Endothelial cell of umbilical vein (primary cell): ENCODE results near the gene MYO6. TPM values are rescaled to one million over a fixed set of nuclear protein-coding genes. Genes with fewer than 3 reads are reported as not detected.
"Not testable (repeated sequence)": the region's sequence is repeated elsewhere in the genome, so short reads cannot be mapped to it uniquely, and the experiment has no call there.

Experiments used
- BruUV-seq: library from RNA; stranded (reverse); fragments of 400-500 nt; replicated peaks from 2 replicates; lab custom pipeline; 2021; lab: Mats Ljungman, UMichigan
- CTCF ChIA-PET: fragments of 300-600, 350-600 bp; sonication (Branson Sonifier 250); formaldehyde crosslinking; loops from one replicate; lab custom pipeline; 2021; ENCODE audit warnings: antibody characterized with exemption, inconsistent platforms; lab: Charles Lee
- POLR2A ChIA-PET: fragments of 300-600, 350-600 bp; sonication (Branson Sonifier 250); formaldehyde crosslinking; loops from one replicate; lab custom pipeline; 2021; ENCODE audit warnings: antibody characterized with exemption, inconsistent platforms; lab: Charles Lee
- DNase-seq: peaks from one replicate; pipeline ENCODE4 v3.0.0-alpha.2; 2011; ENCODE audit warnings: low read depth, low spot score
- FAIRE-seq: peaks from 2 replicates; lab custom pipeline; 2011; peaks lifted over from hg19 to GRCh38; lab: Jason Lieb, UNC
- H2AFZ ChIP-seq: 2 replicates; pipeline ENCODE4 v1.6.0; 2012; ENCODE audit warnings: low read depth, low read length, control low read depth, inconsistent platforms
- H3K27ac ChIP-seq: 2 replicates; pipeline ENCODE4 v1.5.1; 2011; ENCODE audit warnings: low read depth, mild to moderate bottlenecking, control low read depth, low read length, moderate library complexity; ENCODE audit not compliant: insufficient read depth
- H3K27me3 ChIP-seq, 2 experiments: 2 replicates each; pipeline versions ENCODE4 v1.6.0 to v1.6.1; 2011; ENCODE audit warnings: low read length in 2 of 2, mixed read lengths in 1 of 2; ENCODE audit not compliant: control insufficient read depth in 2 of 2, insufficient read depth in 2 of 2
- H3K36me3 ChIP-seq, 2 experiments: 2 replicates in 1 of 2; 3 replicates in 1 of 2; pipeline ENCODE4 v1.5.1; 2011; ENCODE audit warnings: low read length in 2 of 2, mild to moderate bottlenecking in 1 of 2, moderate library complexity in 1 of 2; ENCODE audit not compliant: control insufficient read depth in 2 of 2, insufficient read depth in 2 of 2; ENCODE audit errors: extremely low read depth in 1 of 2
- H3K4me1 ChIP-seq: 3 replicates; pipeline ENCODE4 v1.5.1; 2011; ENCODE audit warnings: mild to moderate bottlenecking, low read length; ENCODE audit not compliant: control insufficient read depth, insufficient read depth; ENCODE audit errors: extremely low read depth
- H3K4me2 ChIP-seq: 2 replicates; pipeline ENCODE4 v1.6.1; 2011; ENCODE audit warnings: low read length, control low read depth, mixed read lengths; ENCODE audit not compliant: insufficient read depth
- H3K4me3 ChIP-seq, 3 experiments: fragments of 200-600 bp in 1 of 3; sonication (generic), shearing (Covaris generic) in 1 of 3; replicated peaks in 1 of 3; 2 replicates each; pipeline ENCODE4 v1.5.1; 2011 to 2016; ENCODE audit warnings: control low read depth in 3 of 3, low read length in 3 of 3, mild to moderate bottlenecking in 2 of 3, inconsistent platforms in 1 of 3, low read depth in 1 of 3, moderate library complexity in 1 of 3; ENCODE audit not compliant: insufficient read depth in 1 of 3
- H3K79me2 ChIP-seq: 2 replicates; pipeline ENCODE4 v1.6.0; 2012; ENCODE audit warnings: low read length, inconsistent platforms; ENCODE audit not compliant: control insufficient read depth, insufficient read depth
- H3K9ac ChIP-seq: replicated peaks from 2 replicates; pipeline ENCODE3; 2011; ENCODE audit warnings: low read length, control low read depth; ENCODE audit not compliant: insufficient read depth; ENCODE audit errors: extremely low read depth
- H3K9me1 ChIP-seq: replicated peaks from 3 replicates; pipeline ENCODE4 v1.6.0; 2011; ENCODE audit warnings: mild to moderate bottlenecking, low read length; ENCODE audit not compliant: control insufficient read depth, insufficient read depth; ENCODE audit errors: extremely low read depth
- H3K9me3 ChIP-seq: replicated peaks from 2 replicates; pipeline ENCODE4 v1.5.1; 2012; ENCODE audit warnings: low read length, inconsistent platforms; ENCODE audit not compliant: control insufficient read depth, insufficient read depth
- H4K20me1 ChIP-seq: replicated peaks from 2 replicates; pipeline ENCODE3; 2011; ENCODE audit warnings: mild to moderate bottlenecking, low read length; ENCODE audit not compliant: control insufficient read depth, insufficient read depth; ENCODE audit errors: extremely low read depth
- EZH2 ChIP-seq: IDR thresholded peaks from 2 replicates; pipeline ENCODE4 v1.6.1; 2012; ENCODE audit warnings: borderline replicate concordance, low read depth, mild to moderate bottlenecking, moderate library complexity, low read length, inconsistent platforms; ENCODE audit not compliant: severe bottlenecking
- POLR2A ChIP-seq: IDR thresholded peaks from 2 replicates; pipeline ENCODE4 v1.6.1; 2012; ENCODE audit warnings: low read depth, mild to moderate bottlenecking, control low read depth, low read length
- POLR2AphosphoS5 ChIP-seq: IDR thresholded peaks from 2 replicates; pipeline ENCODE4 v1.6.1; 2012; ENCODE audit warnings: low read depth, mild to moderate bottlenecking, control low read depth, low read length, moderate library complexity; ENCODE audit not compliant: insufficient read depth
- dilution Hi-C: fragments of 300-500 bp; cut with MboI; formaldehyde crosslinking; loops from one replicate; pipeline ENCODE4 v1.15.0; 2019; ENCODE audit warnings: low sequenced_read_pairs; ENCODE audit not compliant: extremely low pct_ligation_motif_present
- intact Hi-C: fragments of 100-400 bp; cut with micrococcal nuclease; formaldehyde crosslinking; loops from one replicate; pipeline ENCODE4 v1.10.0; 2022
- polyA plus RNA-seq, 4 experiments: library from polyadenylated mRNA; depleted of rRNA in 3 of 4; stranded (reverse) in 3 of 4; unstranded in 1 of 4; fragments of >200 nt; gene quantifications; 2 replicates each; pipeline versions ENCODE4 v1.2.1 to v1.2.3, GENCODE V29; 2011 to 2012; ENCODE audit warnings: missing spikeins in 1 of 4
- total RNA-seq: library from RNA; stranded (reverse); gene quantifications from 2 replicates; pipeline ENCODE4 v1.2.3, GENCODE V29; 2021
- TF ChIP-seq, protein P1 (sequence below): IDR thresholded peaks from 2 replicates; pipeline ENCODE4 v1.6.1; 2011; ENCODE audit not compliant: insufficient read depth, insufficient read length

MYO6 gene
- total and polyA plus RNA-seq, 2 donors (not counting 3 experiments of a cell fraction or from before 2014, with no cell fraction given) = 15.5 to 68.0 TPM

DNA sequence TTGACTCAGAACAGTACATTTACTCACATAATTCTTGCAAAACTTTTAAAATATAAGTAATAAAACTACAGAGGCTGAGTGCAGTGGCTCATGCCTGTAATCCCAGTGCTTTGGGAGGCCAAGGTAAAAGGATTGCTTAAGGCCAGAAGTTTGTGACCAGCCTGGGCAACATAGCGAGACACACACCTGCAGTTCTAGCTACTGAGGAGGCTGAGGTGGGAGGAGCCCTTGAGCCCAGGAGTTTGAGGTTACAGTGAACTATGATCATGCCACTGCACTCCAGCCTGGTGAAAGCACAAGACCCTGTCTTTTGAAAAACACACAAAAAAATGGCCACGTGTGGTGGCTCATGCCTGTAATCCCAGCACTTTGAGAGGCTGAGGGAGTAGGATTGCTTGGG is 21.8 kb upstream of the MYO6 start:
- no peak overlapping the region for H3K27ac ChIP-seq
- no peaks in the 10 kb centered on the region for H3K9me3 ChIP-seq
- DNase-seq (no peak), FAIRE-seq (no peak)
- TF ChIP-seq POLR2AphosphoS5 = no peak
- TF ChIP-seq EZH2 = no peak
- no peak for TF ChIP-seq POLR2A
- TF ChIP-seq, protein P1, sequence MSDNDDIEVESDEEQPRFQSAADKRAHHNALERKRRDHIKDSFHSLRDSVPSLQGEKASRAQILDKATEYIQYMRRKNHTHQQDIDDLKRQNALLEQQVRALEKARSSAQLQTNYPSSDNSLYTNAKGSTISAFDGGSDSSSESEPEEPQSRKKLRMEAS = no peak
- BruUV-seq = no TSS peak
- no peaks in the 10 kb centered on the region for H3K79me2 ChIP-seq
- no peaks in the 10 kb centered on the region for H3K27me3 ChIP-seq
- no peak overlapping the region for H2AFZ ChIP-seq
- intact Hi-C loops = no loop called here
- no peaks in the 10 kb centered on the region for H3K36me3 ChIP-seq
- H3K4me2 ChIP-seq = no peak overlapping the region
- H3K4me3 ChIP-seq = no peak overlapping the region
- no peaks in the 10 kb centered on the region for H3K9me1 ChIP-seq
- CTCF ChIA-PET = interaction anchor here (0.9 to 1.2 kb wide), 2 partner anchors 17 to 36 kb away, joined by 3 read pairs; no protein-coding TSS in a partner anchor
- POLR2A ChIA-PET = no interaction called here
- no peak overlapping the region for H3K9ac ChIP-seq
- dilution Hi-C loops = no loop called here
- no peaks in the 10 kb centered on the region for H3K4me1 ChIP-seq
- no peaks in the 10 kb centered on the region for H4K20me1 ChIP-seq

DNA sequence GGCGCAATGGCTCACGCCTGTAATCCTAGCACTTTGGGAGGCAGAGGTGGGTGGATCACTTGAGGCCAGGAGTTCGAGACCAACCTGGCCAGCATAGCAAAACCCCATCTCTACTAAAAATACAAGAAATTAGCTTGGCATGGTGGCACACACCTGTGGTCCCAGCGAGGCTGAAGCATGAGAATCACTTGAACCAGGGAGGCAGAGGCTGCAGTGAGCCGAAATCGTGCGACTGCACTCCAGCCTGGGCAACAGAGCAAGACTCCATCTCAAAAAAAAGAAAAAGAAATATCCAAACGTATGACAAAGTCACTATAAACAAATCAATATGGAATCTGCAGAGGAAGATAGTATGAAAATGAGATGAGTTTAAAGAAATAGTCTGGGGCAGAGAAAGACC is 18.0 kb upstream of the MYO6 start:
- FAIRE-seq, intact Hi-C loops, H3K9ac ChIP-seq, H3K9me3 ChIP-seq, H3K36me3 ChIP-seq, BruUV-seq, H3K4me2 ChIP-seq, DNase-seq, H3K4me3 ChIP-seq, POLR2A ChIA-PET, dilution Hi-C loops, CTCF ChIA-PET, H3K27ac ChIP-seq, H4K20me1 ChIP-seq, H3K27me3 ChIP-seq, H3K9me1 ChIP-seq, H3K4me1 ChIP-seq, H3K79me2 ChIP-seq, H2AFZ ChIP-seq: not testable (repeated sequence)
